Pulmonary artery endothelial cell (primary cell): ENCODE measurements around the gene LRP1-AS. TPM values are rescaled to one million over a fixed set of nuclear protein-coding genes. Genes with fewer than 3 reads are reported as not detected.

ENCODE experiments used
- DNase-seq: peaks from one replicate; pipeline ENCODE4 v3.0.0-alpha.2; 2011; ENCODE audit warnings: low read depth, low spot score
- total RNA-seq: library from RNA; depleted of rRNA; stranded (reverse); fragments of >200 nt; gene quantifications from 2 replicates; pipeline ENCODE4 v1.2.3, GENCODE V29; 2014

Gene LRP1-AS
- total RNA-seq, 1 donor from 2014 or later: not detected

DNA sequence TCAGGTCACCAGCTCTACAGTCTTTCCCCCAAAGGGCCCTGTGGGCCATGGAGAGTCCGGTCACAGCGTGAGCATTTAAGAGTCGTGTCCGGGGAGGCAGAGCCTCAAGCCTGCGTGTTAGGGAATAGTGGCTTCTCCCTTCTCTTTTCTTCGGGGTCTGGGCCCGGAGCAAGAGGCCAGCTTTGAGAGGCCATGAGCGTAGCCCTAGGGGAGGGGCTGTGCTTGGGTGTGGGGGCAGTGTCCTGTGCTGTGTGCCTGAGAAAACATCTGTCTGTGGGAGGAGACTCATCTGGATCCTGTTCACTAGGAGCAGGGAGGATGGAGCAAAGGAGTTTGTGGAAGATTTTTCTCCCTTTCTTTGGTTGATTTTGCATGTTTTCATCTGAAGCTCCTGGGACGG, 5.3 kb downstream of the LRP1-AS start:
- DNase-seq: no peak

DNA sequence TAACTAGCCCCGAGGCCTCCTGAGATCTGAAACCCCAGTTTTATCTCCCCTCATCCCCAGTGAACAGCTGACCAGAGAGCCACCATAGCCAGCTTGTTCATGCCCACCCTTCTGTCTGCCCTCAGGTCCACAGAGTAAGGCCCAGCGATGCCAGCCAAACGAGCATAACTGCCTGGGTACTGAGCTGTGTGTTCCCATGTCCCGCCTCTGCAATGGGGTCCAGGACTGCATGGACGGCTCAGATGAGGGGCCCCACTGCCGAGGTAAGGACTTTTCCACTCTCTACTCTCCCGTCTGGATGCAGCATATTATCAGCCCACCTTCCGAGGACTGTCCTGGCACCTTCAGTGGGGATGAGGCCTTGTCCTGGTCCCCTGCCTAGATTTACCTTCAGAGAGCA, 6.2 kb downstream of the LRP1-AS start:
- DNase-seq: no peak

DNA sequence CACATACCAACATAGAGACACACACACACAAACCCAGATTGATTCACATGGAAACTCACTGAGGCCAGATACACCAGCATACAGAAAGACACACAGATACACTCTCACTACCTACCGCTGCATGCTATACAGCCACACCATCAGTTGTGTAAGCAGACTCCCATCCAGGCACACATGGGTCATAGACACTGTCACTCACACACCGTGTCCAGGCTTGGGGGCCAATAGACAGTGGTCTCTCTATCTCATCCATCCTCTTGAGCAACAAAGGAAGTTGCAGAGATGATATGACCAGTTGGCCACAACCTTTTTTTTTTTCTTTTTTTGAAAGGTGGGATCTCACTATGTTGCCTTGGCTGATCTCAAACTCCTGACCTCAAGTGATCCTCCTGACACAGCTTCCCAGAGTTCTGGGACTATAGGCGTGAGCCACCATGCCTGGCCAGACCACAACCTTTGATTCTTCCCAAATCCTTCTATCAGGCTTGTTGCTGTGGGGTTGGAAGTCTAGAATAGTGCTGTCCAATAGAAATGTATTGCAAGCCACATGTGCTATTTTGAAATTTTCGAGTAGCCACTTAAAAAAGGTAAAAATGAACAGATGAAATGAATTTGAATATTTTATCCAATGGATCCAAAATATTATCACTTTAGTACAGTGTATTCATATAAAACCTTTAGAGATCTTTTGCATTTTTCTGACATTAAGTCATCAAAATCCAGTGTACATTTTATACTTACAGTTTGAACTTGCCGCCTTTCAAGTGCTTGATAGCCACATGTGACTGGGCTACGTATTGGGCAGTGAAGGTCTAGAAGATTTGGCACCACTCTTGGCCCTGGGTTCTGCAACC, 7.4 kb downstream of the LRP1-AS start:
- DNase-seq: no peak

DNA sequence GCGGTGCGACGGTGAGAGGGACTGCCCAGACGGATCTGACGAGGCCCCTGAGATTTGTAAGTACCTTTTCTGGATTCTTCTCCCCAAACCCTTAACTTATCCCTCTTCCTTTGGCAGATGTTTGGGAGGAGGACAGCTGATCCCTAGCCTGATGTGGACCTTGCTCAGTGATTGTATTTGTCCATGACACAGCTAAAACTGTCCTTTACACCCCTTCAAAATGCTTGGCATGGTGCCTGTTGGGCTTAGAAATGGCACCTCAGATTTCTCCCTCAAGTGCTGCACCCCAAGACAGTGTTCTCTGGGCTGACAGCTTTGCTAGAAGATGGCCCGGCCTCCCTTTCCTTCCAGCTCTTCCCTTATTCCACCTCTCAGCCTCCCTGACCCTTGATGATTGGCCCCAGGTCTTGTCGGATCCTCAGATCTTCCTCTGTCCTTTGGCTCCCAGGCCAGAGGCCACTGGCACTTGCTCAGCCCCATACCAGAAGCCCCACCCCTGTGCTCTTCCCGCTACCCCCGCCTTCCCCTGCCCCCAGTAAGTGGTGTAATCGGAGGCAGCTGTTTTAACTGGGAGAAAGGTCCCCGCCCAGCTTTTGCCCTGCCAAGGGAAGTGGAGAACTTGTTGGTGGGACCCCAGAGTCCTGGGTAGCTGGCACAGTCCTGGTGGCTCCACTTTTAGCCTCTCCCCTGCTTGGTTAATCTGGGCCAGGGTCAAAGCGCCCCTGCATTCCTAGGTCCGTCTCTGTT, 8.7 kb downstream of the LRP1-AS start:
- no peak for DNase-seq

DNA sequence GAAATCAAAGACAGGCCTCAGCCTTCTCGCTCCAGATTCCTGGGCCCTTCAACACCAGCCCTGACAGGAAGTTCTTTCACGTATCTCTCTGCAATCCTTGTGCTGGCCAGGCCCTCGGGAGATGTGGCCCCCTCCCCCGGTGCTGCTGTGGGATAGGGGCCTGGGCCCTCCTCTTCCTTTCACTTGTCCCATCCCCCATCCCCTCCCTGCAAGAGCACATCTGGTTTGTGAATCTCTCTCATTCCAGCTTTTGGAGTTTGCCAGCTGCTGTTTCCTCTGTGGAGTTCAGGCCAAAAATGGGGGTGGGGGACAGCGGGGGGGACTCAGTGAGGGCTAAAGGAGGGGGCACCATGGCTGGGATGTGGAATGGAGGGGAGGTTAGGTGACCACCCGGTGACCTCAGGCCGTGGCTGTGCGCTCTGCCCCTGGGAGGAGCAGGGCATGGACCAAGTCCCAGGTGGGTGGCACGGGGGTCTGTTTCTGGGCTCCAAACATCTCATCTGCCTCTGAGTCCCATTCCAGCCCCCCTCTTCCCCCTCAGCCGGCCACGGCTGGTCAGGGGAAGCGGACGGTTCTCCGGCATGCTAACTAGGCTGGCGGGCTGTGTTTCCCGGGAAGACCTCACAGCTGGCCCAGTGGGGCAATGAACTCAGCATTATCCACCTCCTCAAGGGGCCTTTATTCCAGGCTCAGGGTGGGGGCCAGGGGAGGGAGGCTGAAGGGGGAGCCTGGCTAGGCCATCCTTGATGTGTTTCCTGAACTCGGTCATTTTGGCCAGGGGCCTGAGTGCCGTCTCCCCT, 11.7 kb downstream of the LRP1-AS start:
- DNase-seq: no peak

DNA sequence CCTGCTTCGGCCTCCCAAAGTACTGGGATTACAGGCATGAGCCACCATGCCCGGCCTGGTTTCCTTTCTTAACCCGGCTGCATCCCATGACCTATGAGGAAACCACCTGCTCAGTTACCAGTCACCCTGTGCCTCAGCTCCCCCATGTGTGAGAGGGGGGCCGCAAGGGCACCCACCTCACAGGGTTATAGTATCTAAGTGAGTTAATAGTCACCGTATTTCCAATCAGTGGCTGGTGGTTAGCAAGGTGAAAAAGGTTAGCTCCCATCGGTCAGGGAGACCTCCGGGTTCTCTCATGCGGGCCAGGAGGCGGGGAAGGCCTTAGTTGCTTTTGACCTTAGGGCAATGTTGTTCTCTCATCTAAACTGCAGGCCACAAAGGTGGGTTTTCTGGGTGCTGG, 12.5 kb downstream of the LRP1-AS start:
- DNase-seq: no peak

DNA sequence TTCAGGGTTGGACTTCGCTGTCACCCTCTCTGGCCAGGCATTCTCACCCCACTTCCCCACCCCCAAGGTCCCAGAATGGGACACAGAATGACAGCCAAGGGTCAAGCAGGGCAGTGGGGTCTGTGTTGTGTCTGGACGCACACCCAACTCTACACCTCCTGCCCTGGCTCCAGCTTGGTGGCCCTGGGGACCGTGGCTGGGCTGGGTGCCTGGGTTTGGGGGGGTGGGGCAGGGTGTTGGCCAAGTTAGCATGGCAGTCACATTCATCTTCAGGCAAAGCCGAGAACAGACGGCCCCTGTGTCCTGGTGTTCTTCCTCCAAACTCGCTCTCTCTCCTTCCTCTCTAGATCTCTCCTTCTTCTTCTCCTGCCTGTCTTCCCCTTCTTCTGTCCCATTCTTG, 13.5 kb downstream of the LRP1-AS start:
- DNase-seq: no peak

DNA sequence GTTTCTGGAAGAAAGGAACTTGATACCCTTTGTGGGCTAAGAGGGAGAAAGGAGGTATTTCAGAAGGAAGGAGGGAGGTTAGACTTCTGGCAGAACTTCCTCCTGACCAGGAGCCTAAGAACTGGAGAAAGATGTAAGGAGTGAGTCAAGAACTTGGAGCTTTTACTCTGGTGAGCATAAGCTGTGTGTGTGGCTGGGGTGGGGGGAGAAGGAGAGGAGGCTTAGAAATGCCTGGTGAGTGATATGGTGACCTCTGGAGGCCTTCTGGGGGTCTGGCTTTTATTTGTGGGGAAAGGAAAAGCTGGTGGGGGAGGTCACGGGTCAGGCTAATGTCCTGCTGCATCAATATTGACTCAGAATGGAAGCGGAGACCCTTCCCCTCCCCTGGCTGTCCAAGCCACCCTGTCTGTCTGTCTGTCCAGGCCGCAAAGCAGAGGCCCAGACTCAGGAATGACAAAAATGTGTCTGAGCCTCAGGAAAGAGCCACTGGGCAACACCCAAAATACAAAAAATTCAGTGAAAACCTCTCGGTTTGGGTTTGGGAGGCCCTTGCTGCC, 14.3 kb downstream of the LRP1-AS start:
- DNase-seq: no peak

DNA sequence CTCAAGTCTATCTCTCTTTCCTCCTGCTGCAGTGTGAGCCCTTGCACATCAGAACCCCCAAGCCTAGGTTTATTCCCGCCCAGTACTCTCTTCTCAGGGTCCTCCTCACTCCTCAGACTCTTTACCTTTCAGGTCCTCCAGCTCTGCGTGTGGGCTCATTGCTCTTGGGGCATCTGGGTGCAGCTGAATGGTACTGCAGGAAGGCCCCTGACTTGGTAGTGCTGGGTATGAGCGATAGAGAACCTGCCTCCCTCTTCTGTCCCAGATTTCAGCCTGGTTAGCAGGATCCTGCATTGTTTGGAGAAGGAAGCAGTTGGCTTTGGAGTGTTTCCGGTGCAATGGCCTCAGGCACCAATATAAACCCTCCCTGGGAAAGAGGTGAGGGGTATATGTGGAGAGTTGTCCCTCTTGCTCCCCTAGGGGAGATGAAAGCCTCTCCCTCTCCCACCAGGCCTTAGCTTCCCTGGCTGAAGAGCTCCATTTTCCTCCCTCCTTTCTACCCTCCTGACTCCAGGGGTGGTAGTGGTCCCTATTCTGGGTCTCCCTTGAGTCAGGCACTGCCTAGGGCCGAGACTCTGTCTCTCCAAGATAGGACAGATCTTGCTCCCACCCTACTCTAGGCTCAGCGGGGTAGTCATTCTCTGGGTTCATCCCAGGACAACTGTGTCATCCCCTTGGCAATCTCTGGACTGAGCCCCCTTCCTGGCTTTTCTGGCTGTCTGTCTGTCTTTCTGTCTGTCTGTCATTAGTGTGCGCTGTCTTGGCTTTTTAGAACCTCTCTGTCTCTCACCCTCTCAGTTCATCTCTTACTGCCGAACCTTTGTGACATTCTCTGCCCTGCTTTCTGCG, 15.3 kb downstream of the LRP1-AS start:
- no peak for DNase-seq

DNA sequence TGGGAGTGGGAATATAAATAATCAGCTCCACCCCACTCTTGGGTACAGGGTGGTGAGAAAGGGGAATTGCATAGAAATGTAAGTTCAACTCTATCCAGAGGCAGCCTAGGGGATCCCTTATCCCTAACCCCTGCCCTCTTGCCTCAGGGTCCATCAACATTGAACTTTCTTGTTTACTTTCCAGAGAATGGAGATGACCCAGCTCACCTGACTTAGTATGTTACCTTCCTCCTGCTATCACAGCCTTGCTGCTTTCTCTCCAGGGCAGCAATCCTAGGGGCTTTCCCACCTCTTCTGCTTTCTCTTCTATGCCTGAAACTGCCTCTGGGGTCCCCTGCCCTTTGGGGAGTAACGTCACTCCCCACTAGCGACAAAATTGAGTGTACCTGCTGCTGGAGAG, 16.5 kb downstream of the LRP1-AS start:
- no peak for DNase-seq

DNA sequence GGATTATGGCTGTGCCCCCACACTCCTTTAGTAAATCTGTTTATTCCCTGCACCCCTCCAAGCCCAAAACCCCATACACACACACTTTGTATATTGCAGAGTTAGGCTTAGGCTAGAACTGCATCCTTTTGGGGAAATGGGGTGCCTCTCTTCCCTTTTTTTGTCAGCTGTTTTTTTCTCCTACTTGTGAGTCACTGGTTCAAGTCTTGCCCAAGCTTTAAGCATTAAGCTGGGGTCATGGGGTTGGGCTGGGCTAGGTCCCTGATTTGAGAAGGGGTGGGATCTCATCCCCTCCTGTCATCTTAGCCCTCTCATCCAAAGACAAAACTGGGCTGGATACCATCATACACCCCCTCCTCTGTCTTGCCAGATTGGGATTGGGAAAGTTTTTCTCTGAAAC, 17.5 kb downstream of the LRP1-AS start:
- no peak for DNase-seq

DNA sequence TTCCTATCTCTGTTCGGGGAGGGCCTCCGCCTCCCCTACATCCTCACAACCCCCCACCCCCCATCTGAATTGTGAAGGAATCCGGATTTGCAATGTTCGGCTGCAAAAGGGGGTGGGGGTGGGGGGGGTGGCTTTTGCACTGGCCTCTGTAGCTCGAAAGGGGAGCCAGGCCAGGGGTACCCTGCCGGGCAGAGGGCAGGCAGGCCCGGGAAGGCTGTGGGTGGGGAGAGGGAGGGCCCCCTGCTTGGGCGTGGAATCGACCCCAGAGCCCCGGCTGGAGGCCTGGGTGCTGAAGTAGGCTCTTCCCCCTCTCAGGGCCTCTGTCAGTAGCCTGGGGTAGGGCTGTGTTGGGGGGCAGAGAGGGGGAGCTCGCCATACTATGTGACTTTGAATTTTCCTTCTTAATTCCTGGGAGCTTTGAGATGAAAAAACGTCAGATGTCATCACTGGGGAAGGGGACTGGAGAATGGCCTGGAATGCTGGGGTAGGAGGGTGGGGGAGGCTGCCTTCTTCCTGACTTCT, 18.0 kb downstream of the LRP1-AS start:
- DNase-seq: no peak

DNA sequence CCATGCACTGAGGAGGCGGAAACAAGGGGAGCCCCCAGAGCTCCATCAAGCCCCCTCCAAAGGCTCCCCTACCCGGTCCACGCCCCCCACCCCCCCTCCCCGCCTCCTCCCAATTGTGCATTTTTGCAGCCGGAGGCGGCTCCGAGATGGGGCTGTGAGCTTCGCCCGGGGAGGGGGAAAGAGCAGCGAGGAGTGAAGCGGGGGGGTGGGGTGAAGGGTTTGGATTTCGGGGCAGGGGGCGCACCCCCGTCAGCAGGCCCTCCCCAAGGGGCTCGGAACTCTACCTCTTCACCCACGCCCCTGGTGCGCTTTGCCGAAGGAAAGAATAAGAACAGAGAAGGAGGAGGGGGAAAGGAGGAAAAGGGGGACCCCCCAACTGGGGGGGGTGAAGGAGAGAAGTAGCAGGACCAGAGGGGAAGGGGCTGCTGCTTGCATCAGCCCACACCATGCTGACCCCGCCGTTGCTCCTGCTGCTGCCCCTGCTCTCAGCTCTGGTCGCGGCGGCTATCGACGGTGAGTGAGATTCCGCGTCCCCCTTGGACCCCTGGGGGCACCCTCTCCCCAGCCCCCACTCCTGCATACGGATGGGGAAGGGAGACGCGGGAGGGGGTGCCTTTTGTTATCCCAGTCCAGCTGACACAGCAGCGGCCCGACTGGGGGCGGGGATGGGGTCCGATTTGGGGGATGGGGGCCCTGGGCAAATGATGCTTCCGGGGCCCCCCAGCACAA, 18.7 kb downstream of the LRP1-AS start:
- DNase-seq: no peak

DNA sequence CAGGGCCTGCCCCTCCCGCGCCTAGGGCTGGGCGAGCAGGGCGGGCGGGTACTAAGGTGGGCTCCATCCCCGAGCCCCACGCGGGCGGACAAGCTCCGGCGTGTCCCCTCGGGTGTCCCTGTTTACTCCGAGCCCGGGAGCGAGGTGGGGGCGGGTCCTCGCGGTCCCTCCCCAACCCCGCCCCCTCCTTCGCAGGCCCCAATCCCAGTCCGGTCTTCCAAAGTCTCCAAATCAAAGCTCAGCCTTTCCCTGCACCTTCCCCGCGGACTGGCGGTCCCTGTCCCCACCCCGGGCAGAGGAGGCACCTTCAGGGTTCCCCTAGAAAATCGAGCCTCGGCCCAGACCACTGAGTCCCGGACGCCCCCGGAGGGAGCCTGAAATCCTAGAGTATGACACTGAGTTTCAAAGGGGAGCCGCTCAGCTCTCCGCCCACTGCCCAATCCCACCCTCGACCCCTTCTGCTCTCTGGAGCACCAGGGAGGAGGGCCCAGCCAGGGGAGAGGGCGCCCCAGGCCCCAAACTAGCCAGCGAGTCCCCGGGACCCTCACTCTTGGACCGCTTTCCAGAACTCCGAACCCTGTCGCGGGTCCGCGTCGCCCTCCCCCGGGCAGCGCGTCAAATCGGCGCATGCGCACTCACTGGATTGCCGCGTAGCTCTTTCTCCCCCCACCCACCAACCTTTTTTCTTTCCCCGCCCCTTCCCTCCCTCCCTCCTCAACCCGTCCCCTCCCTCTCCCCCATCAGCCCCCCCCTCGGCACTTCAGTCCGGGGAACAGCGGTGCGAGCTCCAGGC, 19.5 kb downstream of the LRP1-AS start, which contains the start of gene LRP1:
Gene LRP1, plus strand, starts transcription at position 758 of the 793 bp plus-strand sequence. CDS start 482 bp downstream, outside the sequence.
- DNase-seq: no peak

DNA sequence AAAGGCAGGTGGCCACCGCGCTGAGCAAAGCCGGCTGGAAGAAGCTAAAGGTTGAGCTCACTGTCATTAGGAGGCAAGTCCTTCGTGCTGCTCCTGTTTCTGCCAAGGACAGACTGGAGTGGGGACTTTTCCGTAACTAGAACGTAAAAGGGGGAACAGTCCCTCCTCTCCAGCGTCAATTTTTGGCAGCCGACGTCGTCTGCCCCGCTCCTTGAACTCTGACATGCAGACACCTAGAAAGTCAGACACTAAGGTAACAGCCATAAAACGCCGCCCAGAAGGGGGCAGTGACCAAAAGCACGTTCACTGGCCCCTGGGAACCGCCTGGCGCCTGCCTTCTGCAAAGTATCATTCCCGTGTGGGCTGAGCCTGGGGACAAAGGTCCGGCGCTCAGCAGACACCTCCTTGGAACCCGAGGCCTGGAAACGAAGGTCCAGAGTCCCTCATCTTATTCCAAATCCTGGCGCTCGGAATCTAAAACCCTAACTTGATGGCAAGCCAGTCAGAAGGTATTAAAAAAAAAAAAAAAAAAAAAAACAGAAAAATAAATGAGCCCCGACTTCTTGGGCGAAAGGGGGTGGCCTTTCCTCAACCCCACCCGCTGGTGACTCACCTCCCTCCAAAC, 20.2 kb downstream of the LRP1-AS start:
- no peak for DNase-seq

DNA sequence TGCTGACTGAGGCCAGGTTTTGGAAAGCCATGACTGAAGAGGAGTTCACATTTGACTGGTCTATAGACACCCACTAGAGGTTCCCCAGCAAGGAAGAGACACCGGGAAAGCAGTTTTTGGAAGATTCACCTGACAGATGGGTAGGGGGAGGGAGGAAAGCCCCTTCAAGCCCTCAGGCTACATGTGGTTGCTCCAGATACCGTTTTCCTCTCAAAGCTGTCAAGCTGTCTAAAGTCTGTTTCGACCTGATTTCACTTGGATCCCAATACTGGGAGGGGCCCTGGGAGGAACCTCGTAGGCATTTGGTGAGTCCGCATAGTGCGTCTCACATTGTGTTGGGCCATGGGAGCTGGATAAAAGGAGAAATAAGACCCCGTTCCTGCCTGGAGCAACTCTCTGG, 20.9 kb downstream of the LRP1-AS start:
- no peak for DNase-seq

DNA sequence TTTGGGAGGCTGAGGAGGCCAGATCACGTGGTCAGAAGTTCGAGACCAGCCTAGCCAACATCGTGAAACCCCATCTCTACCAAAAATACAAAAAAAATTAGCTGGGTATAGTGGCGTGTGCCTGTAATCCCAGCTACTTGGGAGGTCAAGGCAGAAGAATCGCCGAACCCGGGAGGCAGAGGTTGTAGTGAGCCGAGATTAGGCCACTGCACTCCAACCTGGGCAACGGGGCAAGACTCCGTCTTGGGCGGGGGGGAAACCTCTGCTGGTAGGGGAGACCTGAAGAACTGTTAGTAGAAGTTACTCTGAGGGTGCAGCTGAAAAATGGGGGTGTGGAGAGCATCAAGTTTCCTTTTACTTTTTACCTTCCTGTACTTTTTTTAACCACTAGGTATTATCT, 21.4 kb downstream of the LRP1-AS start:
- no peak for DNase-seq

DNA sequence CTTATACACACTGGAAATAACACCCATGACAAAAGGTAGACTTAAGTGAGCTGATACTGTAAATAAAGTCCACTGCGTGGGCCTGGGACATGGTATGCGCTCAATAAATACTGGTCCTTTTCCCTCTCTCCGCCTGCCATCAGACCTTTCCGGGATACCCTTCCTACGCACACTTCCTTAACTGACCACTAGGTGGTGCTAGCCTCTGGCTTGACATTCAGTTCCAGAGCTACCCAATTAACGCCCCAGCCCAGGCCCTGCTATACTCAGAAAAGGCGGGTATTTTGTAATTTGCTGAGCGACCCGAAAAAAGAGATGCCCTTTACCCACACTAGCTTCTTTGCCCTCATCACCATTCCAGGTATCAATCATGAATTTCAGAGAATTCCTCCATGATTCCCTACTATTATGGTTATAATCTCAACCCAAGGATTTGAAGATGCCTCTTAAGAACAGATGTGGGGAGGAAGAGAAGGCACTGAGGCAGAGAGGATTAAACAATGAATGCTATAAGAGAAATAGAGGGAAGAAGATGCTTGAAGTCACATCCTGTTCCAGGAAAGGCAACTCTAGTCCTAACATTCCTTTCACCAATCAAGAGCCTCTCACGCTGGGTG, 23.1 kb downstream of the LRP1-AS start:
- DNase-seq: peak; percentile 20
